ENCODE data around the gene SPRR3. TPM values are rescaled to one million over a fixed set of nuclear protein-coding genes. Genes with fewer than 3 reads are reported as not detected.

The SPRR3 gene
- total and polyA plus RNA-seq, 2 experiments from 2014 or later = not detected

GRCh38 chr1:153049211-153049610 lies 47.7 kb downstream of the SPRR3 start:
- H3K4me1 ChIP-seq (ENCODE audit: insufficient read depth) = no peaks in the 10 kb centered on the region
- Mint-ChIP-seq H3K9me3 (no peaks in the 10 kb centered on the region), H3K4me3 (no peak overlapping the region), H3K4me1 (no peaks in the 10 kb centered on the region), H3K27me3 (ENCODE audit: insufficient read depth, low read depth, poor library complexity) (peaks cover 2% of the 10 kb centered on the region), H3K36me3 (ENCODE audit: low read depth) (no peaks in the 10 kb centered on the region), H3K27ac (no peak overlapping the region)
- no peaks in the 10 kb centered on the region for H3K9me2 ChIP-seq (ENCODE audit: insufficient read depth)
- H3F3A ChIP-seq (replicated peaks; ENCODE audit: low read depth) = no peaks in the 10 kb centered on the region
- no peak overlapping the region for H3K27ac ChIP-seq (ENCODE audit: low read depth)
- no peaks in the 10 kb centered on the region for H3K27me3 ChIP-seq (ENCODE audit: insufficient read depth)
- H2AFZ ChIP-seq = no peak overlapping the region
- no peak overlapping the region for H3K4me2 ChIP-seq
- H3K4me3 ChIP-seq = no peak overlapping the region
- ATAC-seq (no peak), DNase-seq (ENCODE audit: low spot score) (no peak)
- H3K79me2 ChIP-seq (replicated peaks; ENCODE audit: insufficient read depth) = no peaks in the 10 kb centered on the region
- H3K36me3 ChIP-seq (ENCODE audit: insufficient read depth) = no peaks in the 10 kb centered on the region
- no peaks in the 10 kb centered on the region for H4K20me1 ChIP-seq (replicated peaks; ENCODE audit: insufficient read depth)
- no peak for TF ChIP-seq EZH2 (IDR thresholded peaks at IDR 0.05; ENCODE audit: low read depth, unreplicated experiment)
- no peak for TF ChIP-seq POLR2AphosphoS5 (IDR thresholded peaks at IDR 0.05; ENCODE audit: low read depth)
- no peak for TF ChIP-seq ZNF114 (CRISPR knock-in tag; IDR thresholded peaks at IDR 0.05)
- no peak for TF ChIP-seq CREB1 (CRISPR knock-in tag; IDR thresholded peaks at IDR 0.05; ENCODE audit: low read depth)
- TF ChIP-seq EZH2phosphoT487 (IDR thresholded peaks at IDR 0.05; ENCODE audit: unreplicated experiment) = no peak
- no peak for TF ChIP-seq ZNF462 (CRISPR knock-in tag; IDR thresholded peaks at IDR 0.05)
- no peak for TF ChIP-seq NANOG (IDR thresholded peaks at IDR 0.05; ENCODE audit: borderline replicate concordance)
- no peak for TF ChIP-seq ETS1 (IDR thresholded peaks at IDR 0.05)
- no peak for TF ChIP-seq REST (IDR thresholded peaks at IDR 0.05; ENCODE audit: unreplicated experiment)
- no peak for TF ChIP-seq CTCF (conservative IDR thresholded peaks at IDR 0.05; ENCODE audit: low read depth in 2 of 2)
- no peak for TF ChIP-seq STAT1 (IDR thresholded peaks at IDR 0.05; ENCODE audit: unreplicated experiment)
- no peak for TF ChIP-seq ZNF331 (CRISPR knock-in tag; IDR thresholded peaks at IDR 0.05; ENCODE audit: low read depth)
